K562 (cell line): Measurements from ENCODE around the gene HYCC2. TPM values are rescaled to one million over a fixed set of nuclear protein-coding genes. Genes with fewer than 3 reads are reported as not detected.

Source experiments
- ATAC-seq: fragments of 200-7000 bp; cut with Tn5 transposase; 3 replicates; pipeline ENCODE4 v1.9.1; 2020; ENCODE audit warnings: moderate library complexity
- BruUV-seq: library from RNA; stranded (reverse); fragments of 400-500 nt; replicated peaks from 2 replicates; lab custom pipeline; 2021; lab: Mats Ljungman, UMichigan
- CTCF ChIA-PET: fragments of 300-600 bp; formaldehyde crosslinking; extraction: SDS; loops from one replicate; lab custom pipeline; 2021; ENCODE audit warnings: low intra/inter-chr PET ratio; lab: Yijun Ruan, JAX
- POLR2A ChIA-PET: fragments of 300-600, 350-650 bp; sonication (Branson Sonifier 250); formaldehyde crosslinking; extraction: SDS; loops from one replicate; lab custom pipeline; 2021; ENCODE audit warnings: antibody characterized with exemption, inconsistent platforms; lab: Yijun Ruan, JAX
- DNase-seq, 4 experiments: peaks; one replicate each; pipeline versions ENCODE4 v3.0.0 to v3.0.0-alpha.2; 2011 to 2018; ENCODE audit warnings: low spot score in 3 of 4, mixed read lengths in 3 of 4; ENCODE audit errors: extremely low read depth in 1 of 4
- FAIRE-seq: peaks from 2 replicates; lab custom pipeline; 2011; peaks lifted over from hg19 to GRCh38; lab: Jason Lieb, UNC
- H2AFZ ChIP-seq: 2 replicates; pipeline ENCODE4 v1.6.0; 2011; ENCODE audit warnings: low read depth, low read length, control low read depth, inconsistent platforms
- H3K27ac ChIP-seq: fragments of 200-600 bp; 3 replicates; pipeline ENCODE4 v1.8.0; 2011; ENCODE audit warnings: low read depth, mild to moderate bottlenecking, control low read depth, inconsistent platforms, low read length, moderate library complexity, mixed read lengths; ENCODE audit errors: extremely low read depth
- H3K27me3 ChIP-seq, 2 experiments: fragments of 300-600 bp in 1 of 2; 2 replicates in 1 of 2; 3 replicates in 1 of 2; pipeline versions ENCODE4 v1.6.0 to v1.8.0; 2011; ENCODE audit warnings: inconsistent platforms in 2 of 2, low read length in 2 of 2, mild to moderate bottlenecking in 1 of 2, mixed read lengths in 1 of 2, moderate library complexity in 1 of 2; ENCODE audit not compliant: control insufficient read depth in 2 of 2, insufficient read depth in 2 of 2
- H3K36me3 ChIP-seq: fragments of 300-600 bp; 3 replicates; pipeline ENCODE4 v1.8.0; 2011; ENCODE audit warnings: mild to moderate bottlenecking, low read length, inconsistent platforms; ENCODE audit not compliant: control insufficient read depth, insufficient read depth
- H3K4me1 ChIP-seq, 2 experiments: fragments of 200-600 bp in 1 of 2; replicated peaks in 1 of 2; 2 replicates in 1 of 2; 3 replicates in 1 of 2; pipeline versions ENCODE4 v1.5.1 to v1.8.0; 2011; ENCODE audit warnings: inconsistent platforms in 2 of 2, low read length in 2 of 2, mild to moderate bottlenecking in 1 of 2, mixed read lengths in 1 of 2, moderate library complexity in 1 of 2; ENCODE audit not compliant: control insufficient read depth in 2 of 2, insufficient read depth in 2 of 2
- H3K4me2 ChIP-seq: 2 replicates; pipeline ENCODE4 v1.6.1; 2011; ENCODE audit warnings: low read length, control low read depth, inconsistent platforms, mixed read lengths; ENCODE audit not compliant: insufficient read depth
- H3K4me3 ChIP-seq: fragments of 200-600 bp; sonication (generic), shearing (Covaris generic); 2 replicates; pipeline ENCODE4 v1.5.1; 2016; ENCODE audit warnings: control low read depth, inconsistent platforms
- H3K79me2 ChIP-seq: fragments of 200-600 bp; 3 replicates; pipeline ENCODE4 v1.8.0; 2011; ENCODE audit warnings: low read length, inconsistent platforms; ENCODE audit not compliant: control insufficient read depth, insufficient read depth
- H3K9ac ChIP-seq, 2 experiments: 2 replicates each; pipeline versions ENCODE4 v1.6.0 to v1.6.1; 2011; ENCODE audit warnings: low read depth in 2 of 2, low read length in 2 of 2, control low read depth in 1 of 2, inconsistent platforms in 1 of 2, mild to moderate bottlenecking in 1 of 2, mixed read lengths in 1 of 2; ENCODE audit not compliant: insufficient read depth in 1 of 2
- H3K9me1 ChIP-seq: one replicate; pipeline ENCODE4 v1.6.0; 2011; ENCODE audit warnings: inconsistent platforms, mild to moderate bottlenecking, low read length, moderate library complexity; ENCODE audit not compliant: control insufficient read depth, insufficient read depth
- H3K9me3 ChIP-seq: replicated peaks from 2 replicates; pipeline ENCODE4 v1.5.1; 2011; ENCODE audit warnings: low read depth, low read length, inconsistent platforms; ENCODE audit not compliant: control insufficient read depth, insufficient read depth
- H4K20me1 ChIP-seq: replicated peaks from 2 replicates; pipeline ENCODE4 v1.6.1; 2011; ENCODE audit warnings: low read length, inconsistent platforms, mixed read lengths; ENCODE audit not compliant: control insufficient read depth, insufficient read depth
- C11orf30 ChIP-seq: fragments of 450-650 bp; IDR thresholded peaks from 2 replicates; pipeline ENCODE4 v1.6.1; 2016; ENCODE audit warnings: low read depth, mild to moderate bottlenecking
- CHCHD3 ChIP-seq: fragments of 250-450 bp; sonication (Bioruptor Pico); IDR thresholded peaks from 2 replicates; pipeline ENCODE4 v2.1.2; 2022; ENCODE audit warnings: mild to moderate bottlenecking
- CHD4 ChIP-seq: fragments of 200-600 bp; sonication (generic); IDR thresholded peaks from 3 replicates; pipeline ENCODE4 v1.6.1; 2012; ENCODE audit warnings: low read depth, mild to moderate bottlenecking, mixed read lengths, low read length, inconsistent platforms; ENCODE audit not compliant: insufficient read depth, insufficient replicate concordance, poor library complexity, severe bottlenecking
- DACH1 ChIP-seq: fragments of 450-650 bp; IDR thresholded peaks from 2 replicates; pipeline ENCODE4 v1.6.1; 2018; ENCODE audit not compliant: partially characterized antibody
- E2F5 ChIP-seq: sonication (generic); formaldehyde crosslinking; IDR thresholded peaks from 2 replicates; pipeline ENCODE4 v1.8.0; 2022; ENCODE audit warnings: mild to moderate bottlenecking, missing genetic modification reagents
- ELK1 ChIP-seq: sonication (generic); formaldehyde crosslinking; IDR thresholded peaks from 2 replicates; pipeline ENCODE4 v1.8.1; 2022; ENCODE audit warnings: missing genetic modification reagents
- IFI16 ChIP-seq: fragments of 250-450 bp; sonication (Bioruptor Pico); IDR thresholded peaks from 2 replicates; pipeline ENCODE4 v2.1.2; 2022; ENCODE audit warnings: mild to moderate bottlenecking, inconsistent platforms
- ILK ChIP-seq: fragments of 450-650 bp; IDR thresholded peaks from 2 replicates; pipeline ENCODE4 v1.6.1; 2016; ENCODE audit warnings: missing genetic modification characterization, low read depth, mild to moderate bottlenecking, missing compliant biosample characterization, moderate library complexity, borderline replicate concordance
- NFE2L1 ChIP-seq: fragments of 450-650 bp; IDR thresholded peaks from 2 replicates; pipeline ENCODE4 v1.6.1; 2016; ENCODE audit warnings: missing genetic modification characterization, low read depth, mild to moderate bottlenecking, missing compliant biosample characterization, moderate library complexity, borderline replicate concordance
- NONO ChIP-seq, 2 experiments: fragments of 200-400 bp in 1 of 2; fragments of 450-650 bp in 1 of 2; formaldehyde crosslinking in 1 of 2; IDR thresholded peaks; 2 replicates each; pipeline ENCODE4 v1.6.1; 2017; ENCODE audit warnings: low read depth in 2 of 2, mild to moderate bottlenecking in 2 of 2, moderate library complexity in 2 of 2, low read length in 1 of 2
- SP2 ChIP-seq: IDR thresholded peaks from 2 replicates; pipeline ENCODE4 v1.6.1; 2011; ENCODE audit warnings: mild to moderate bottlenecking, low read depth, low read length, moderate library complexity; ENCODE audit not compliant: poor library complexity, severe bottlenecking; ENCODE audit errors: extremely low read depth
- TRIM24 ChIP-seq, 2 experiments: fragments of 450-650 bp; IDR thresholded peaks; 2 replicates each; pipeline ENCODE4 v1.6.1; 2016
- USF1 ChIP-seq: sonication (generic); formaldehyde crosslinking; IDR thresholded peaks from 2 replicates; pipeline ENCODE4 v1.9.0; 2022; ENCODE audit warnings: mild to moderate bottlenecking, missing genetic modification reagents
- ZNF212 ChIP-seq: fragments of 450-650 bp; formaldehyde crosslinking; IDR thresholded peaks from 2 replicates; pipeline ENCODE4 v1.4.0; 2020; ENCODE audit warnings: mild to moderate bottlenecking
- ZNF316 ChIP-seq: fragments of 450-650 bp; IDR thresholded peaks from 2 replicates; pipeline ENCODE4 v1.6.1; 2016
- ZNF644 ChIP-seq: fragments of 200-800 bp; sonication (Bioruptor generic); IDR thresholded peaks from 2 replicates; pipeline ENCODE4 v1.6.1; 2016; ENCODE audit warnings: low read depth, missing genetic modification characterization, missing compliant biosample characterization
- WGBS: fragments of 100-300 bp; shearing (Covaris generic); methylation state at CpG from one replicate; pipeline ENCODE4 v1.1.6; 2016; ENCODE audit warnings: low coverage, mixed read lengths; ENCODE audit not compliant: insufficient coverage; ENCODE audit errors: missing lambda C conversion rate; 5-methylcytosine and 5-hydroxymethylcytosine counted together
- in situ Hi-C: fragments of 300-500 bp; cut with MboI; formaldehyde crosslinking; loops from 4 replicates; pipeline ENCODE4 v1.15.0; 2018; ENCODE audit warnings: inconsistent platforms, mixed read lengths
- intact Hi-C: fragments of 100-400 bp; cut with micrococcal nuclease; formaldehyde crosslinking; loops from 2 replicates; pipeline ENCODE4 v1.14.2; 2022
- polyA plus RNA-seq, 8 experiments: library from polyadenylated mRNA; depleted of rRNA in 4 of 8; stranded (reverse) in 5 of 8; unstranded in 3 of 8; fragments of >200 nt; fragmentation: Nextera tagmentation in 2 of 8; fragmentation: Illumina TruSeq in 1 of 8; extraction: Ambion mirVana in 2 of 8; extraction: Trizol in 1 of 8; gene quantifications; 2 replicates each; pipeline versions ENCODE4 v1.2.1 to v1.2.3, GENCODE V29; 2011 to 2014; ENCODE audit warnings: inconsistent platforms in 1 of 8, missing spikeins in 1 of 8
- total RNA-seq, 7 experiments: library from RNA; depleted of rRNA in 6 of 7; stranded (reverse); fragments of >200 nt in 6 of 7; fragmentation: Illumina TruSeq in 2 of 7; extraction: Trizol in 2 of 7; gene quantifications; 2 replicates each; pipeline versions ENCODE4 v1.2.1 to v1.2.3, GENCODE V29; 2011 to 2021; ENCODE audit warnings: low replicate concordance in 1 of 7

HYCC2 gene
- total and polyA plus RNA-seq, 9 of the 15 experiments (the other 6 are each of a cell fraction or from before 2014, with no cell fraction given), result 5.4 to 20.0 (median 9.8) TPM

- in situ Hi-C loops (no loop called here), intact Hi-C loops (no loop called here)
- Histone ChIP-seq H3K27me3 (no peaks in the 10 kb centered on the region), H3K4me2 (no peak overlapping the region), H3K9ac (no peak overlapping the region), H3K4me1 (peaks cover 14 to 36% of the 10 kb centered on the region in 2 experiments), H4K20me1 (no peaks in the 10 kb centered on the region), H3K9me1 (no peaks in the 10 kb centered on the region), H2AFZ (no peak overlapping the region), H3K79me2 (peaks cover 88% of the 10 kb centered on the region), H3K4me3 (no peak overlapping the region), H3K9me3 (no peaks in the 10 kb centered on the region), H3K27ac (no peak overlapping the region), H3K36me3 (peaks cover 49% of the 10 kb centered on the region)
- TF ChIP-seq TRIM24 (IDR thresholded peaks at IDR 0.05) (no peak), ZNF644 (tag) (no peak), ELK1 (CRISPR knock-in tag) (no peak), ZNF212 (CRISPR knock-in tag) (no peak), SP2 (no peak), CHD4 (no peak), NONO (IDR thresholded peaks at IDR 0.05; ENCODE audit: low read depth in 2 of 2, low read length in 1 of 2) (no peak), USF1 (no peak), ZNF316 (peak; percentile 76), CHCHD3 (CRISPR knock-in tag) (no peak), ILK (tag) (no peak), IFI16 (CRISPR knock-in tag) (no peak), E2F5 (CRISPR knock-in tag) (no peak), NFE2L1 (tag) (no peak), DACH1 (no peak), C11orf30 (peak; percentile 56; the same call in 1 of the 2 replicates)
- ATAC-seq (no peak), FAIRE-seq (no peak), DNase-seq (no peak)
- CTCF ChIA-PET, result no interaction called here
- 42% methylated on average over 4 of the region's 4 CpGs for WGBS
- BruUV-seq, result no TSS peak
- POLR2A ChIA-PET, result no interaction called here
Measured at GRCh38 chr2:201057715-201058248, 13.7 kb downstream of the HYCC2 start.
